GM19468 (cell line): Measurements from ENCODE around the gene ASB11.
"Not testable (repeated sequence)": the region's sequence is repeated elsewhere in the genome, so short reads cannot be mapped to it uniquely, and the experiment has no call there.

Experiments
- ATAC-seq: cut with Tn5 transposase; IDR thresholded peaks from one replicate; pipeline ENCODE4 v1.9.1; 2021; ENCODE audit warnings: mild to moderate bottlenecking, moderate library complexity, moderate number of reproducible peaks; ENCODE audit not compliant: unreplicated experiment; ENCODE audit errors: extremely low read depth

ASB11 gene

GRCh38 chrX:15311119-15311518 lies 4.3 kb downstream of the ASB11 start:
- no peak for ATAC-seq

- ATAC-seq = no peak
Observed at GRCh38 chrX:15310117-15310516, 5.3 kb downstream of the ASB11 start.

GRCh38 chrX:15305899-15306298 lies 9.5 kb downstream of the ASB11 start:
- ATAC-seq = not testable (repeated sequence)

GRCh38 chrX:15301924-15302323 lies 13.5 kb downstream of the ASB11 start:
- no peak for ATAC-seq

- no peak for ATAC-seq
Observed at GRCh38 chrX:15299941-15300851, 15.2 kb downstream of the ASB11 start.

GRCh38 chrX:15298780-15299179 lies 16.7 kb downstream of the ASB11 start:
- no peak for ATAC-seq

- ATAC-seq = no peak
Observed at GRCh38 chrX:15298201-15298600, 17.2 kb downstream of the ASB11 start.

- ATAC-seq = no peak
Observed at GRCh38 chrX:15293451-15293850, 22.0 kb downstream of the ASB11 start.

- ATAC-seq = no peak
Observed at GRCh38 chrX:15292861-15293260, 22.6 kb downstream of the ASB11 start.

GRCh38 chrX:15277604-15278003 lies 37.8 kb downstream of the ASB11 start:
- no peak for ATAC-seq

GRCh38 chrX:15274946-15275345 lies 40.5 kb downstream of the ASB11 start:
- no peak for ATAC-seq

- ATAC-seq = not testable (repeated sequence)
Observed at GRCh38 chrX:15273275-15273674, 42.2 kb downstream of the ASB11 start.

- ATAC-seq = no peak
Observed at GRCh38 chrX:15271757-15272156, 43.7 kb downstream of the ASB11 start.

GRCh38 chrX:15269618-15270521 lies 45.6 kb downstream of the ASB11 start, which contains the start of gene ASB9:
TSS of gene ASB9 (minus strand) at chrX:15270083. CDS start at chrX:15269874, 209 bp downstream.
- no peak for ATAC-seq

- ATAC-seq = no peak
Observed at GRCh38 chrX:15269120-15269519, 46.3 kb downstream of the ASB11 start.

- no peak for ATAC-seq
Observed at GRCh38 chrX:15254852-15255251, 60.6 kb downstream of the ASB11 start.

GRCh38 chrX:15245896-15246295 lies 69.5 kb downstream of the ASB11 start:
- ATAC-seq = no peak

- no peak for ATAC-seq
Observed at GRCh38 chrX:15244421-15244820, 71.0 kb downstream of the ASB11 start.

- ATAC-seq = no peak
Observed at GRCh38 chrX:15242899-15243555, 72.4 kb downstream of the ASB11 start.

- no peak for ATAC-seq
Observed at GRCh38 chrX:15241301-15241700, 74.1 kb downstream of the ASB11 start.
